Esophagus (tissue), 2 donors: ENCODE results near the gene HSD17B14. TPM values are rescaled to one million over a fixed set of nuclear protein-coding genes. Genes with fewer than 3 reads are reported as not detected.

Experiments
- H3K27ac ChIP-seq, 2 donors: one replicate each; pipeline ENCODE4 v1.5.1; 2013; ENCODE audit warnings: low read depth in 2 of 2, mild to moderate bottlenecking in 2 of 2, inconsistent platforms in 1 of 2, low read length in 1 of 2, moderate library complexity in 1 of 2
- H3K27me3 ChIP-seq, 2 donors: one replicate each; pipeline ENCODE4 v1.6.1; 2013; ENCODE audit warnings: low read length in 2 of 2, control low read depth in 1 of 2, mild to moderate bottlenecking in 1 of 2; ENCODE audit not compliant: insufficient read depth in 2 of 2, control insufficient read depth in 1 of 2
- H3K36me3 ChIP-seq, 2 donors: one replicate each; pipeline ENCODE4 v1.6.1; 2013; ENCODE audit warnings: low read length in 1 of 2; ENCODE audit not compliant: control insufficient read depth in 2 of 2, insufficient read depth in 2 of 2
- H3K4me1 ChIP-seq, 2 donors: one replicate each; pipeline ENCODE4 v1.6.1; 2013; ENCODE audit warnings: low read length in 1 of 2; ENCODE audit not compliant: control insufficient read depth in 2 of 2, insufficient read depth in 2 of 2
- H3K4me3 ChIP-seq, 2 donors: one replicate each; pipeline ENCODE4 v1.5.1; 2013; ENCODE audit warnings: low read length in 2 of 2, mild to moderate bottlenecking in 2 of 2, low read depth in 1 of 2, moderate library complexity in 1 of 2
- H3K9me3 ChIP-seq, 2 donors: one replicate each; pipeline ENCODE4 v1.6.1; 2013; ENCODE audit warnings: mild to moderate bottlenecking in 2 of 2, low read depth in 1 of 2, low read length in 1 of 2, moderate library complexity in 1 of 2; ENCODE audit not compliant: control insufficient read depth in 2 of 2, insufficient read depth in 1 of 2
- WGBS, 2 donors: extraction: QIAGEN DNeasy Blood & Tissue Kit; methylation state at CpG; one replicate each; pipeline ENCODE4 v1.1.7; 2013; 5-methylcytosine and 5-hydroxymethylcytosine counted together
- polyA plus RNA-seq, 2 donors: library from polyadenylated mRNA; stranded (reverse); fragments of 200-250 nt; gene quantifications; one replicate each; pipeline ENCODE4 v1.2.3, GENCODE V29; 2013
- donor health status: healthy with polysubstance abuse.
- donor health status: Bipolar disorder and iron deficiency.

HSD17B14 gene
- polyA plus RNA-seq, 2 donors: 2.2 to 3.4 TPM

GRCh38 chr19:48867123-48867745 is 30.9 kb upstream of the HSD17B14 start:
- H3K27ac ChIP-seq: peak overlapping the region; percentile 36 to 78

DNA sequence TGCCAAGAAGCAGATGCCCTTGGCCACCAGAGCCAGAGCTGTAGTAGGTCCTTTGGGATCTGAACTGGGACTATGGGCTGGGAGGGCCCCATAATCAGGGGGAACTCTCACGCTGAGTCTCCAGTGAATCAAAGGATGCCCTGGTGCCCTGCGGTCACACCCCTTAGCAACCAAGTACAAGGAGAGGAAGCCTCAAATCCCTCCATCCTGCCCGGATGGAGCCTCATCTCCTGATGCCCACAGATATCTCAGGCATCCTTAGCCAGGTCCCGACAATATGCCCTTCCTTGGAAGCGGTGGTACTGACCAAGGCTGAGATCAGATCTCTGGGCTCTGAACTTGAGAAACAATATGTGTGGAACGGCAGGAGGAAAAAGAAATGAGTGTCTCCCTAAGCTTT is 30.4 kb upstream of the HSD17B14 start:
- H3K4me3 ChIP-seq: no peak overlapping the region
- no peaks in the 10 kb centered on the region for H3K9me3 ChIP-seq
- no peaks in the 10 kb centered on the region for H3K27me3 ChIP-seq
- H3K36me3 ChIP-seq: no peaks in the 10 kb centered on the region
- peak overlapping the region in 1 of 2 donors; percentile 1 for H3K27ac ChIP-seq
- peaks cover 5 to 9% of the 10 kb centered on the region in 2 donors for H3K4me1 ChIP-seq
- WGBS, 2 donors: 68 to 78% methylated on average over 6 of the region's 6 CpGs

More at GRCh38 chr19:48867123-48867745, 30.9 kb upstream of the HSD17B14 start:
- no peaks in the 10 kb centered on the region for H3K36me3 ChIP-seq
- H3K27me3 ChIP-seq: no peaks in the 10 kb centered on the region
- peaks cover 5 to 9% of the 10 kb centered on the region in 2 donors for H3K4me1 ChIP-seq
- H3K4me3 ChIP-seq: peak overlapping the region; percentile 22 to 24
- no peaks in the 10 kb centered on the region for H3K9me3 ChIP-seq
- 37 to 50% methylated on average over 14 of the region's 14 CpGs for WGBS, 2 donors

- H3K27me3 ChIP-seq: no peaks in the 10 kb centered on the region
- H3K9me3 ChIP-seq: no peaks in the 10 kb centered on the region
- H3K36me3 ChIP-seq: no peaks in the 10 kb centered on the region
- WGBS, 2 donors: 77 to 79% methylated on average over 7 of the region's 7 CpGs
- H3K27ac ChIP-seq: no peak overlapping the region
- peaks cover 4 to 9% of the 10 kb centered on the region in 2 donors for H3K4me1 ChIP-seq
- no peak overlapping the region for H3K4me3 ChIP-seq
Observed at GRCh38 chr19:48862827-48863226, 26.5 kb upstream of the HSD17B14 start.

- Histone ChIP-seq H3K4me3 (no peak overlapping the region), H3K4me1 (no peaks in the 10 kb centered on the region), H3K36me3 (no peaks in the 10 kb centered on the region), H3K9me3 (no peaks in the 10 kb centered on the region), H3K27me3 (no peaks in the 10 kb centered on the region), H3K27ac (no peak overlapping the region)
- WGBS, 2 donors: 88 to 91% methylated on average over 18 of the region's 18 CpGs
Observed at GRCh38 chr19:48861313-48861712, 25.0 kb upstream of the HSD17B14 start.

- no peaks in the 10 kb centered on the region for H3K4me1 ChIP-seq
- no peaks in the 10 kb centered on the region for H3K27me3 ChIP-seq
- WGBS, 2 donors: 81 to 88% methylated on average over 30 of the region's 30 CpGs
- no peaks in the 10 kb centered on the region for H3K36me3 ChIP-seq
- H3K9me3 ChIP-seq: no peaks in the 10 kb centered on the region
- no peak overlapping the region for H3K27ac ChIP-seq
- no peak overlapping the region for H3K4me3 ChIP-seq
Observed at GRCh38 chr19:48859711-48860572, 23.7 kb upstream of the HSD17B14 start.

DNA sequence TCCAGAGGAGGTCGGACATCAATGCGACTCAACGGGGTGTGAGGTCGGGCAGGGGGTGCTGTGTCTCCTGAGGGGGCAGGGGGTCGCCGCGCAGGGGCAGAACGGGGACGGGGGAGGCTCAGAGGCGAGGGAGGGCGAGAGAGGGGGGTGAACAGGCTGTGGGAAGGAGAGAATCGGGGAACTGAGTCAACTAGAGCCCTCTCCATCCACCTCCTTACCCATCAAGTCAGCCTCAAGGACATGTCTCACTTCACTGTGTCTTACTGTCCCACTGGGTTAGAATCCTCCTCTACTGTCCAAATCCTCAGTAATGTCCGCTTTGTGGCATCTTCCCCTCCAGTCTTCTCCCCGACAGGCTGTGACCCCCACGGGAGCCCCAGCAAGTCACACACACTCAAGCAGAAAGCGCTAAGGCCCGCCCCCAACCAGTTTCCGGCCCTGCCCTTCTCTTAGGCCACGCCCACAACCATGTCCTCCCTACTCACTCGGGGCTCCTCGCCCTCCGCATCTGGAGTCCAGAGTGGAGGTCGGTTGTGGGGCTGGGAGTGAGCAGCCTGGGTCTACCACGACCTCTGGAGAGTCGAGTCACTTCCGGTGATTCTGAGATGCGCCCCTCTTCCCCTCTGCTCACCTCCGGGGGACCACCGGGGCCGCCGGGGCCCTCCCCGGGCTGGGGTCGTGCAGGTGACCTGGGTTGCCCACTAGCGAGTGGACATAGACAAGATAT is 22.9 kb upstream of the HSD17B14 start:
- Histone ChIP-seq H3K27ac (no peak overlapping the region), H3K4me3 (no peak overlapping the region), H3K36me3 (no peaks in the 10 kb centered on the region), H3K4me1 (no peaks in the 10 kb centered on the region), H3K27me3 (no peaks in the 10 kb centered on the region), H3K9me3 (no peaks in the 10 kb centered on the region)
- WGBS, 2 donors: 62 to 67% methylated on average over 31 to 34 of the region's 34 CpGs

GRCh38 chr19:48856921-48857320 is 20.6 kb upstream of the HSD17B14 start:
- Histone ChIP-seq H3K27ac (no peak overlapping the region), H3K36me3 (no peaks in the 10 kb centered on the region), H3K4me1 (no peaks in the 10 kb centered on the region), H3K27me3 (no peaks in the 10 kb centered on the region), H3K4me3 (no peak overlapping the region), H3K9me3 (no peaks in the 10 kb centered on the region)
- 96% methylated on average over 6 of the region's 6 CpGs for WGBS, 2 donors

DNA sequence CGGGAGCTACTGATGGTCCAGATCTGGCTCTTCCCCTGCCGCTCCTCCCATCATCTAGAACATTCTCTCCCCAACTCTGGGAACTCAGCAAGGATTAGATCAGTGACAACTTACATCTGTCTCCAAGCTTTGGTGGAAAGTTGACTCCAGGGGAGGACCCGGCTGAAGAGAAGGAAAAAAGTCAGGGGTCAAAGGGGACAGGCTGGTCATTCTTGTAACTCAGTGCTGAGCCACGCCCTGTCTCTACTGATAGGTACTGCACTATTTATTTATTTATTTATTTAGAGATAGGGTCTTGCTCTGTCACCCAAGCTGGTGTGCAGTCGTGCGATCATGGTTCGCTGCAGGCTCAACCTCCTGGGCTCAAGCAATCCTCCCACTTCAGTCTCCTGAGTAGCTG is 17.8 kb upstream of the HSD17B14 start:
- whole genome bisulfite sequencing, 2 donors: 84 to 85% methylated on average over 7 of the region's 7 CpGs

DNA sequence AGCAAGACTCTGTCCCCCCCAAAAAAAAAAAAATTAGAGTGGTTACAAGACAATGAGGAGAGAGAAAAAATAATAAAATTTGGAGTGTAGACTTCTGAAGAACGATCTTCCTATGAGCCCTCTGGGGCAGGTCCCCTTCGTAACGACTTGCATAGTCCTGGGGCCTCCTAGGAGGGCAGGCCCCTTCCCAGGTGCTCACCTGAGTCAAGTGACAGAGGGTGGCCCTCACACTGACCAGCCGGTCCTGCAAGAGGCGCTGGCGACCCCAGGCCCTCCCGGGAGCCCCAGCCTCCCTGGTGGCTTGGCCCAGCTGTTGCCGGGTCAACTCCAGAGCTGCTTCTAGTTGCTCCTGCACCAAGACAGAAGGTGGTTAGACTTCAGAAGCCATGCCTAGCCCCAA is 17.2 kb upstream of the HSD17B14 start:
- 87 to 90% methylated on average over 8 of the region's 8 CpGs for WGBS, 2 donors
- Histone ChIP-seq H3K4me1 (no peaks in the 10 kb centered on the region), H3K4me3 (no peak overlapping the region), H3K36me3 (no peaks in the 10 kb centered on the region), H3K27ac (no peak overlapping the region), H3K9me3 (no peaks in the 10 kb centered on the region), H3K27me3 (no peaks in the 10 kb centered on the region)

More for the DNA sequence above, 17.8 kb upstream of the HSD17B14 start:
- Histone ChIP-seq H3K27me3 (no peaks in the 10 kb centered on the region), H3K9me3 (no peaks in the 10 kb centered on the region), H3K4me1 (no peaks in the 10 kb centered on the region), H3K36me3 (no peaks in the 10 kb centered on the region), H3K27ac (no peak overlapping the region), H3K4me3 (no peak overlapping the region)
